Epithelial cell of esophagus (primary cell): Measurements from ENCODE around the gene CXXC1.
"Not testable (repeated sequence)": the region's sequence is repeated elsewhere in the genome, so short reads cannot be mapped to it uniquely, and the experiment has no call there.

Source experiments
- DNase-seq: peaks from one replicate; pipeline ENCODE4 v3.0.0; 2010; ENCODE audit warnings: low read depth
- H3K4me3 ChIP-seq: 2 replicates; pipeline ENCODE4 v1.5.1; 2011; ENCODE audit warnings: mild to moderate bottlenecking, low read length, control low read depth
- CTCF ChIP-seq: IDR thresholded peaks from 2 replicates; pipeline ENCODE4 v1.5.1; 2011; ENCODE audit warnings: low read depth, mild to moderate bottlenecking, low read length, control low read depth, inconsistent platforms; ENCODE audit not compliant: insufficient read depth; ENCODE audit errors: missing control alignments

Gene CXXC1

GRCh38 chr18:50315100-50315871, 27.8 kb upstream of the CXXC1 start:
- no peak overlapping the region for H3K4me3 ChIP-seq
- DNase-seq: no peak
- TF ChIP-seq CTCF: no peak

- H3K4me3 ChIP-seq: no peak overlapping the region
- TF ChIP-seq CTCF: no peak
- DNase-seq: no peak
These were observed 26.5 kb upstream of the CXXC1 start for GRCh38 chr18:50313873-50314460.

- H3K4me3 ChIP-seq: no peak overlapping the region
- no peak for TF ChIP-seq CTCF
- DNase-seq: no peak
These were observed 25.6 kb upstream of the CXXC1 start for GRCh38 chr18:50313031-50313607.

- H3K4me3 ChIP-seq: no peak overlapping the region
- no peak for TF ChIP-seq CTCF
- no peak for DNase-seq
These were observed 25.0 kb upstream of the CXXC1 start for GRCh38 chr18:50312296-50313030.

GRCh38 chr18:50311650-50312049, 24.2 kb upstream of the CXXC1 start:
- no peak for TF ChIP-seq CTCF
- no peak overlapping the region for H3K4me3 ChIP-seq
- no peak for DNase-seq

- DNase-seq: no peak
- no peak for TF ChIP-seq CTCF
- H3K4me3 ChIP-seq: no peak overlapping the region
These were observed 22.6 kb upstream of the CXXC1 start for GRCh38 chr18:50310080-50310479.

- not testable (repeated sequence) for H3K4me3 ChIP-seq
- peak; percentile 79 for DNase-seq
These were observed 21.4 kb upstream of the CXXC1 start for GRCh38 chr18:50308851-50309250.
